H9 (cell line): ENCODE results near the gene TMEM165. TPM values are rescaled to one million over a fixed set of nuclear protein-coding genes. Genes with fewer than 3 reads are reported as not detected.

Source experiments
- DNase-seq: peaks from one replicate; pipeline ENCODE4 v3.0.0-alpha.2; 2017
- H2AFZ ChIP-seq: one replicate; pipeline ENCODE4 v1.6.1; 2013; ENCODE audit warnings: mild to moderate bottlenecking, low read length, control low read depth, moderate library complexity
- H2AK5ac ChIP-seq: 2 replicates; pipeline ENCODE4 v1.6.1; 2013; ENCODE audit warnings: low read length, control low read depth, mixed read lengths; ENCODE audit not compliant: insufficient read length
- H2BK120ac ChIP-seq: one replicate; pipeline ENCODE4 v1.6.1; 2013; ENCODE audit warnings: low read depth, mild to moderate bottlenecking, low read length, control low read depth, inconsistent platforms; ENCODE audit not compliant: poor library complexity, severe bottlenecking
- H2BK12ac ChIP-seq: 2 replicates; pipeline ENCODE4 v1.6.1; 2013; ENCODE audit warnings: low read length, control low read depth, mixed read lengths, low read depth; ENCODE audit not compliant: insufficient read length
- H2BK15ac ChIP-seq: 2 replicates; pipeline ENCODE4 v1.6.1; 2013; ENCODE audit warnings: low read depth, low read length, control low read depth
- H2BK20ac ChIP-seq: one replicate; pipeline ENCODE4 v1.6.1; 2013; ENCODE audit warnings: low read depth, mild to moderate bottlenecking, low read length, control low read depth, inconsistent platforms; ENCODE audit not compliant: poor library complexity, severe bottlenecking
- H2BK5ac ChIP-seq: 2 replicates; pipeline ENCODE4 v1.6.1; 2013; ENCODE audit warnings: low read length, control low read depth, mixed read lengths; ENCODE audit not compliant: insufficient read length
- H3K14ac ChIP-seq: 2 replicates; pipeline ENCODE4 v1.6.1; 2013; ENCODE audit warnings: low read length, control low read depth; ENCODE audit not compliant: insufficient read depth
- H3K18ac ChIP-seq: 2 replicates; pipeline ENCODE4 v1.6.1; 2013; ENCODE audit warnings: low read depth, mild to moderate bottlenecking, mixed read lengths, low read length, control low read depth; ENCODE audit not compliant: insufficient read length
- H3K23ac ChIP-seq: 2 replicates; pipeline ENCODE4 v1.6.1; 2013; ENCODE audit warnings: low read length, control low read depth, mixed read lengths, low read depth; ENCODE audit not compliant: insufficient read length
- H3K23me2 ChIP-seq: 2 replicates; pipeline ENCODE4 v1.6.1; 2013; ENCODE audit warnings: low read depth, mild to moderate bottlenecking, mixed read lengths, low read length, control low read depth; ENCODE audit not compliant: insufficient read length, poor library complexity, severe bottlenecking
- H3K27ac ChIP-seq: 2 replicates; pipeline ENCODE4 v1.5.1; 2013; ENCODE audit warnings: low read length, control low read depth, mixed read lengths, low read depth; ENCODE audit not compliant: insufficient read length
- H3K27me3 ChIP-seq: 2 replicates; pipeline ENCODE4 v1.6.1; 2013; ENCODE audit warnings: low read length, control low read depth, inconsistent platforms; ENCODE audit not compliant: insufficient read depth
- H3K4ac ChIP-seq: 2 replicates; pipeline ENCODE4 v1.6.1; 2013; ENCODE audit warnings: low read depth, mild to moderate bottlenecking, control low read depth, inconsistent platforms, low read length, moderate library complexity
- H3K4me1 ChIP-seq: 2 replicates; pipeline ENCODE4 v1.6.1; 2013; ENCODE audit warnings: low read length, control low read depth, inconsistent platforms; ENCODE audit not compliant: insufficient read depth
- H3K4me2 ChIP-seq: 2 replicates; pipeline ENCODE4 v1.6.1; 2013; ENCODE audit warnings: low read length, control low read depth, mixed read lengths; ENCODE audit not compliant: insufficient read length, insufficient read depth
- H3K56ac ChIP-seq: 2 replicates; pipeline ENCODE4 v1.6.1; 2013; ENCODE audit warnings: low read depth, mild to moderate bottlenecking, mixed read lengths, low read length, control low read depth; ENCODE audit not compliant: insufficient read length
- H3K79me1 ChIP-seq: 2 replicates; pipeline ENCODE4 v1.6.1; 2013; ENCODE audit warnings: low read depth, mild to moderate bottlenecking, moderate library complexity, low read length, control low read depth, inconsistent platforms; ENCODE audit not compliant: insufficient read depth, poor library complexity, severe bottlenecking
- H3K79me2 ChIP-seq: 2 replicates; pipeline ENCODE4 v1.6.1; 2013; ENCODE audit warnings: low read length, control low read depth, inconsistent platforms; ENCODE audit not compliant: insufficient read depth
- H3K9ac ChIP-seq: 2 replicates; pipeline ENCODE4 v1.6.1; 2013; ENCODE audit warnings: low read length, control low read depth, mixed read lengths; ENCODE audit not compliant: insufficient read length; ENCODE audit errors: extremely low read depth
- H3K9me3 ChIP-seq: one replicate; pipeline ENCODE4 v1.6.1; 2013; ENCODE audit warnings: low read depth, low read length, inconsistent platforms; ENCODE audit not compliant: control insufficient read depth
- H3T11ph ChIP-seq: one replicate; pipeline ENCODE4 v1.6.1; 2013; ENCODE audit warnings: mild to moderate bottlenecking, low read length, control low read depth, inconsistent platforms
- H4K20me1 ChIP-seq: one replicate; pipeline ENCODE4 v1.6.1; 2013; ENCODE audit not compliant: control insufficient read depth, insufficient read length, insufficient read depth
- H4K5ac ChIP-seq: 2 replicates; pipeline ENCODE4 v1.6.1; 2013; ENCODE audit warnings: low read depth, mild to moderate bottlenecking, mixed read lengths, low read length, control low read depth; ENCODE audit not compliant: insufficient read length
- H4K8ac ChIP-seq: replicated peaks from 2 replicates; pipeline ENCODE4 v1.6.1; 2013; ENCODE audit warnings: low read length, control low read depth, mixed read lengths, low read depth; ENCODE audit not compliant: insufficient read length
- H4K91ac ChIP-seq: 2 replicates; pipeline ENCODE4 v1.6.1; 2013; ENCODE audit warnings: low read depth, mild to moderate bottlenecking, moderate library complexity, mixed read lengths, low read length, control low read depth; ENCODE audit not compliant: insufficient read length
- H3K27ac Mint-ChIP-seq, 3 experiments: 2 replicates in 2 of 3; 3 replicates in 1 of 3; pipeline ENCODE4 v1.8.0; 2020 to 2021; ENCODE audit warnings: mixed read lengths in 3 of 3, mild to moderate bottlenecking in 1 of 3, moderate library complexity in 1 of 3
- H3K27me3 Mint-ChIP-seq: 2 replicates; pipeline ENCODE4 v1.8.0; 2021; ENCODE audit warnings: low read depth, mild to moderate bottlenecking, moderate library complexity, mixed read lengths
- H3K36me3 Mint-ChIP-seq, 3 experiments: 2 replicates in 2 of 3; 3 replicates in 1 of 3; pipeline ENCODE4 v1.8.0; 2020 to 2021; ENCODE audit warnings: low read depth in 3 of 3, mixed read lengths in 3 of 3; ENCODE audit not compliant: insufficient read depth in 1 of 3
- H3K4me1 Mint-ChIP-seq, 2 experiments: 2 replicates each; pipeline ENCODE4 v1.8.0; 2020; ENCODE audit warnings: mixed read lengths in 2 of 2
- H3K4me3 Mint-ChIP-seq, 2 experiments: 2 replicates in 1 of 2; 3 replicates in 1 of 2; pipeline ENCODE4 v1.8.0; 2020 to 2021; ENCODE audit warnings: mild to moderate bottlenecking in 2 of 2, mixed read lengths in 2 of 2, moderate library complexity in 1 of 2
- H3K9me3 Mint-ChIP-seq, 2 experiments: 2 replicates in 1 of 2; 3 replicates in 1 of 2; pipeline ENCODE4 v1.8.0; 2020; ENCODE audit warnings: mild to moderate bottlenecking in 2 of 2, mixed read lengths in 2 of 2, moderate library complexity in 1 of 2
- CTCF ChIP-seq: fragments of 200-600 bp; sonication (generic); conservative IDR thresholded peaks from 3 replicates; pipeline ENCODE4 v1.8.0; 2021; ENCODE audit warnings: antibody characterized with exemption, mild to moderate bottlenecking
- WGBS: extraction: QIAGEN DNeasy Blood & Tissue Kit; methylation state at CpG from one replicate; pipeline ENCODE4 v1.1.7; 2013; ENCODE audit warnings: missing lambda C conversion rate, low lambda C conversion rate, mixed read lengths; ENCODE audit not compliant: insufficient read length; ENCODE audit errors: extremely low coverage; 5-methylcytosine and 5-hydroxymethylcytosine counted together
- total RNA-seq: library from RNA; stranded (reverse); gene quantifications from 2 replicates; pipeline ENCODE4 v1.2.1, GENCODE V29; 2021

The TMEM165 gene
- total RNA-seq, 1 experiment from 2014 or later: 87.2 TPM

GRCh38 chr4:55397520-55398321 is 2.0 kb downstream of the TMEM165 start:
- no peak for TF ChIP-seq CTCF
- no peak overlapping the region for H4K5ac ChIP-seq
- no peaks in the 10 kb centered on the region; a peak in 1 of 5 replicates for H3K9me3 Mint-ChIP-seq
- no peak for DNase-seq
- no peaks in the 10 kb centered on the region for H3K79me1 ChIP-seq
- peaks cover 33% of the 10 kb centered on the region for H3K79me2 ChIP-seq
- H3K27ac ChIP-seq: no peak overlapping the region
- no peak overlapping the region for H3K4ac ChIP-seq
- no peak overlapping the region for H2BK20ac ChIP-seq
- H2AK5ac ChIP-seq: no peak overlapping the region
- H3K27me3 ChIP-seq: no peaks in the 10 kb centered on the region
- peak overlapping the region; percentile 94 for H3K9ac ChIP-seq
- no peak overlapping the region for H2AFZ ChIP-seq
- peak overlapping the region; percentile 88 to 93 for H3K4me3 Mint-ChIP-seq
- H3K14ac ChIP-seq: no peak overlapping the region
- peaks cover 10% of the 10 kb centered on the region for H3K23me2 ChIP-seq
- H3K9me3 ChIP-seq: no peaks in the 10 kb centered on the region
- no peak overlapping the region for H2BK12ac ChIP-seq
- peak overlapping the region; percentile 83 for H3K4me2 ChIP-seq
- H3K27me3 Mint-ChIP-seq: no peaks in the 10 kb centered on the region; the same call in 1 of the 2 replicates
- no peak overlapping the region for H2BK120ac ChIP-seq
- WGBS: no CpG with 5 or more reads among the region's 15 CpGs
- H3K56ac ChIP-seq: no peak overlapping the region
- no peak overlapping the region for H3K23ac ChIP-seq
- no peak overlapping the region for H2BK5ac ChIP-seq
- H4K20me1 ChIP-seq: no peaks in the 10 kb centered on the region
- no peak overlapping the region for H4K8ac ChIP-seq
- H3K27ac Mint-ChIP-seq: peak overlapping the region; percentile 35 to 81 (median 79); a peak in 6 of 7 replicates
- H3T11ph ChIP-seq: no peak overlapping the region
- H3K4me1 Mint-ChIP-seq: peaks cover 31 to 32% of the 10 kb centered on the region in 2 experiments
- H2BK15ac ChIP-seq: no peak overlapping the region
- H4K91ac ChIP-seq: no peak overlapping the region
- H3K4me1 ChIP-seq: no peaks in the 10 kb centered on the region
- peaks cover 27 to 37% (median 33%) of the 10 kb centered on the region in 3 experiments for H3K36me3 Mint-ChIP-seq
- H3K18ac ChIP-seq: no peak overlapping the region
